PFSK-1 (cell line): ENCODE results near the gene HOXA4.

Experiments
- FOXP2 ChIP-seq: optimal IDR thresholded peaks from 2 replicates; pipeline ENCODE3; 2011; ENCODE audit warnings: borderline replicate concordance, control low read depth, inconsistent platforms; ENCODE audit not compliant: insufficient read depth; ENCODE audit errors: extremely low read length, extremely low read depth
- POLR2AphosphoS5 ChIP-seq: IDR thresholded peaks from 2 replicates; pipeline ENCODE4 v1.6.1; 2012; ENCODE audit warnings: low read depth, mild to moderate bottlenecking, control low read depth, low read length, moderate library complexity
- SIN3A ChIP-seq: IDR thresholded peaks from 2 replicates; pipeline ENCODE4 v1.6.1; 2012; ENCODE audit warnings: mild to moderate bottlenecking, low read length, moderate library complexity, borderline replicate concordance; ENCODE audit not compliant: insufficient read depth
- TAF1 ChIP-seq: IDR thresholded peaks from 2 replicates; pipeline ENCODE4 v1.6.1; 2012; ENCODE audit warnings: low read length, control low read depth, borderline replicate concordance; ENCODE audit not compliant: insufficient read depth
- TF ChIP-seq, protein P1 (sequence below), 2 experiments: IDR thresholded peaks; 2 replicates each; pipeline versions ENCODE4 v1.6.1 to v1.8.0; 2011 to 2012; ENCODE audit warnings: low read depth in 2 of 2, low read length in 2 of 2, control low read depth in 1 of 2, inconsistent platforms in 1 of 2, mild to moderate bottlenecking in 1 of 2, moderate library complexity in 1 of 2; ENCODE audit not compliant: insufficient read depth in 1 of 2

The HOXA4 gene

GRCh38 chr7:27108390-27109127 lies 22.0 kb downstream of the HOXA4 start:
- TF ChIP-seq POLR2AphosphoS5 (no peak), TAF1 (no peak), SIN3A (no peak), FOXP2 (no peak)
- TF ChIP-seq, protein P1, sequence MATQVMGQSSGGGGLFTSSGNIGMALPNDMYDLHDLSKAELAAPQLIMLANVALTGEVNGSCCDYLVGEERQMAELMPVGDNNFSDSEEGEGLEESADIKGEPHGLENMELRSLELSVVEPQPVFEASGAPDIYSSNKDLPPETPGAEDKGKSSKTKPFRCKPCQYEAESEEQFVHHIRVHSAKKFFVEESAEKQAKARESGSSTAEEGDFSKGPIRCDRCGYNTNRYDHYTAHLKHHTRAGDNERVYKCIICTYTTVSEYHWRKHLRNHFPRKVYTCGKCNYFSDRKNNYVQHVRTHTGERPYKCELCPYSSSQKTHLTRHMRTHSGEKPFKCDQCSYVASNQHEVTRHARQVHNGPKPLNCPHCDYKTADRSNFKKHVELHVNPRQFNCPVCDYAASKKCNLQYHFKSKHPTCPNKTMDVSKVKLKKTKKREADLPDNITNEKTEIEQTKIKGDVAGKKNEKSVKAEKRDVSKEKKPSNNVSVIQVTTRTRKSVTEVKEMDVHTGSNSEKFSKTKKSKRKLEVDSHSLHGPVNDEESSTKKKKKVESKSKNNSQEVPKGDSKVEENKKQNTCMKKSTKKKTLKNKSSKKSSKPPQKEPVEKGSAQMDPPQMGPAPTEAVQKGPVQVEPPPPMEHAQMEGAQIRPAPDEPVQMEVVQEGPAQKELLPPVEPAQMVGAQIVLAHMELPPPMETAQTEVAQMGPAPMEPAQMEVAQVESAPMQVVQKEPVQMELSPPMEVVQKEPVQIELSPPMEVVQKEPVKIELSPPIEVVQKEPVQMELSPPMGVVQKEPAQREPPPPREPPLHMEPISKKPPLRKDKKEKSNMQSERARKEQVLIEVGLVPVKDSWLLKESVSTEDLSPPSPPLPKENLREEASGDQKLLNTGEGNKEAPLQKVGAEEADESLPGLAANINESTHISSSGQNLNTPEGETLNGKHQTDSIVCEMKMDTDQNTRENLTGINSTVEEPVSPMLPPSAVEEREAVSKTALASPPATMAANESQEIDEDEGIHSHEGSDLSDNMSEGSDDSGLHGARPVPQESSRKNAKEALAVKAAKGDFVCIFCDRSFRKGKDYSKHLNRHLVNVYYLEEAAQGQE (IDR thresholded peaks at IDR 0.05; ENCODE audit: insufficient read depth in 1 of 2, low read depth in 2 of 2, low read length in 2 of 2) = no peak

GRCh38 chr7:27107391-27108381 lies 22.9 kb downstream of the HOXA4 start:
- TF ChIP-seq, protein P1 (IDR thresholded peaks at IDR 0.05; ENCODE audit: insufficient read depth in 1 of 2, low read depth in 2 of 2, low read length in 2 of 2) = no peak
- TF ChIP-seq FOXP2 (no peak), TAF1 (no peak), POLR2AphosphoS5 (no peak), SIN3A (no peak)

DNA sequence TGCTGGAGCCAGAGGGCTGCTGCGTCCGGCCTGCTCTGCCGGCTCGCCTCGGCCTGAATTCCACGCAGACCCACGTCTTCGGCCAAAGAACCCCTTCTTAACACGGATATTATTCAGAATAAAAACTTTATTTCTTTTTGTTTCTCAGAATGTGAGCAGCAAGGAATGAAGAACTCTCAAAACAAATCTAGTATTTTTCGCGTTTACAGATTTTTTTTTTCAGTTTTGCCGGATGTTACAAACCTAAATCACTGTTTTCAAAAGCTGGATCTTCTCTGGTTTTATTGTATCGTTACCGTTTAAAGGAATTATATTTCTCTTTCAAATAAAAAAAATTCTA lies 23.7 kb downstream of the HOXA4 start:
- TF ChIP-seq, protein P1 (IDR thresholded peaks at IDR 0.05; ENCODE audit: insufficient read depth in 1 of 2, low read depth in 2 of 2, low read length in 2 of 2) = no peak
- TF ChIP-seq TAF1 (no peak), POLR2AphosphoS5 (no peak), SIN3A (no peak), FOXP2 (no peak)

DNA sequence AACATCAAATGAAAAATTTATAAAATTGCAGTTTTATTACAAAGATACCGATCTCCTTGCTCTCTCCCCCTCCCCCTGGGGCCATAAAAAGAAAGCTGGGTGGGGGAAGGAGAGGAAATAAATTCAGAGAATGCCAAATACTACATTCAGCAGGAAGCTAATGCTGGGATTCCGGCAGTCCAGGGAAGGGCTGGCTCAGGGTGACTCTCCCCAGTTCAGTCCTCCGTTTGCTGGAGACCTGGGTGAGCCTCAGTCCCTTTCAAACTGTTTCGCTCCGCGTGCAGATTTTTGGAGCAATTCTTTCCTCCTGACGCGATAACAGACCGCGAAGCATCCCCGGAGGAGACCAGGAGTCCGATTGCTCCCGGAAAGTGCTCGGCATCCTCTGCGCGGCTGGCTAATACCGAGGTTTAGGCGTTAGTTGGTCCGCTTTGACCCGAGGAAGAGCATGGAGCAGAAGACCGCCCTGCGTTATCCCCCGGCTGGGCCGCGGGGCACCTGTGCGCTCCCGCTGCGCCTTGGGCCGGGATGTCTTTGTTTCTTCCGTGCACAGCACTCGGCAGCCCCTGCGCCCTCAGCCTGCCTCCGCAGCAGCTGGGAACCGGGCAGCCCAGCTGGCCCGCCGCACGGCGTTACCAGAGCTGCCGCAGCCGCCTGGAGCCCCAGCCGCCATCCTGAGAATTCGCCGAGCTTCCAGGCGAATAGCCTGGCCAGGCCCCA lies 24.2 kb downstream of the HOXA4 start:
- TF ChIP-seq TAF1 (no peak), FOXP2 (no peak), SIN3A (no peak), POLR2AphosphoS5 (no peak)
- TF ChIP-seq, protein P1 (IDR thresholded peaks at IDR 0.05; ENCODE audit: insufficient read depth in 1 of 2, low read depth in 2 of 2, low read length in 2 of 2) = no peak
